H1 (cell line): ENCODE data around the gene SCGN. TPM values are rescaled to one million over a fixed set of nuclear protein-coding genes. Genes with fewer than 3 reads are reported as not detected.

Experiments
- CBX8 ChIP-seq: fragments of 300-800, 300-1000 bp; sonication (generic); IDR thresholded peaks from 2 replicates; pipeline ENCODE4 v1.7.1; 2016; ENCODE audit warnings: low read depth, low read length, borderline replicate concordance
- EZH2 ChIP-seq: fragments of 200-600 bp; sonication (generic); IDR thresholded peaks from 2 replicates; pipeline ENCODE4 v1.7.1; 2012; ENCODE audit warnings: low read depth, mild to moderate bottlenecking, moderate library complexity, low read length, inconsistent platforms; ENCODE audit not compliant: severe bottlenecking
- TEAD4 ChIP-seq: IDR thresholded peaks from 2 replicates; pipeline ENCODE4 v1.6.1; 2012; ENCODE audit warnings: low read depth, low read length, inconsistent platforms, mixed read lengths
- polyA plus RNA-seq, 7 experiments: library from polyadenylated mRNA; depleted of rRNA in 3 of 7; stranded (reverse) in 5 of 7; unstranded in 2 of 7; fragments of >200 nt in 5 of 7; fragments of 200-250 nt in 2 of 7; gene quantifications; 1 replicate in 5 of 7; 2 replicates in 1 of 7; 4 replicates in 1 of 7; pipeline versions ENCODE4 v1.2.1 to v1.2.3, GENCODE V29; 2011 to 2013; ENCODE audit warnings: missing spikeins in 2 of 7, mixed read lengths in 2 of 7
- total RNA-seq: library from RNA; stranded (reverse); fragmentation: NEBNext Ultra II Directional; extraction: Animal tissue kit (Norgen Biotek cat#: 25700); gene quantifications from 2 replicates; pipeline ENCODE4 v1.2.1, GENCODE V29; 2021

SCGN gene
- total and polyA plus RNA-seq, 2 of the 8 experiments (the other 6 are each of a cell fraction or from before 2014, with no cell fraction given), result not detected

GRCh38 chr6:25689966-25690365 lies 38.0 kb downstream of the SCGN start (continued):
- TF ChIP-seq TEAD4, result no peak
- no peak for TF ChIP-seq CBX8
- no peak for TF ChIP-seq EZH2
